IgD-negative memory B cell (primary cell): Measurements from ENCODE around the gene NCS1. TPM values are rescaled to one million over a fixed set of nuclear protein-coding genes. Genes with fewer than 3 reads are reported as not detected.
"Not testable (repeated sequence)": the region's sequence is repeated elsewhere in the genome, so short reads cannot be mapped to it uniquely, and the experiment has no call there.

ENCODE experiments used
- H3K27ac Mint-ChIP-seq, 3 donors: one replicate each; pipeline ENCODE4 v1.8.0; 2020 to 2022; ENCODE audit warnings: mild to moderate bottlenecking in 3 of 3, mixed read lengths in 3 of 3, moderate library complexity in 1 of 3
- H3K27me3 Mint-ChIP-seq: one replicate; pipeline ENCODE4 v1.8.0; 2021; ENCODE audit warnings: mixed read lengths
- H3K36me3 Mint-ChIP-seq: one replicate; pipeline ENCODE4 v1.8.0; 2020; ENCODE audit warnings: mild to moderate bottlenecking, mixed read lengths
- H3K4me1 Mint-ChIP-seq, 3 donors: one replicate each; pipeline ENCODE4 v1.8.0; 2020 to 2022; ENCODE audit warnings: mixed read lengths in 3 of 3, mild to moderate bottlenecking in 1 of 3
- H3K4me3 Mint-ChIP-seq, 4 donors: one replicate each; pipeline ENCODE4 v1.8.0; 2020 to 2022; ENCODE audit warnings: mild to moderate bottlenecking in 4 of 4, mixed read lengths in 4 of 4, moderate library complexity in 3 of 4
- H3K9me3 Mint-ChIP-seq, 3 donors: one replicate each; pipeline ENCODE4 v1.8.0; 2020 to 2021; ENCODE audit warnings: mixed read lengths in 3 of 3, mild to moderate bottlenecking in 1 of 3
- polyA plus RNA-seq: library from polyadenylated mRNA; unstranded; fragments of 300-500 nt; fragmentation: Illumina TruSeq; gene quantifications from one replicate; pipeline ENCODE4 v1.2.3, GENCODE V29; 2021

NCS1 gene
- polyA plus RNA-seq, 1 donor from 2014 or later, result not detected

- Mint-ChIP-seq H3K27ac (no peak overlapping the region), H3K4me3 (peak overlapping the region in 1 of 4 donors; percentile 51), H3K36me3 (no peaks in the 10 kb centered on the region), H3K9me3 (peaks cover 0 to 5% (median 3%) of the 10 kb centered on the region in 3 donors), H3K4me1 (no peaks in the 10 kb centered on the region), H3K27me3 (peaks cover 21% of the 10 kb centered on the region)
These were observed 82.8 kb downstream of the NCS1 start for GRCh38 chr9:130254747-130255630.

DNA sequence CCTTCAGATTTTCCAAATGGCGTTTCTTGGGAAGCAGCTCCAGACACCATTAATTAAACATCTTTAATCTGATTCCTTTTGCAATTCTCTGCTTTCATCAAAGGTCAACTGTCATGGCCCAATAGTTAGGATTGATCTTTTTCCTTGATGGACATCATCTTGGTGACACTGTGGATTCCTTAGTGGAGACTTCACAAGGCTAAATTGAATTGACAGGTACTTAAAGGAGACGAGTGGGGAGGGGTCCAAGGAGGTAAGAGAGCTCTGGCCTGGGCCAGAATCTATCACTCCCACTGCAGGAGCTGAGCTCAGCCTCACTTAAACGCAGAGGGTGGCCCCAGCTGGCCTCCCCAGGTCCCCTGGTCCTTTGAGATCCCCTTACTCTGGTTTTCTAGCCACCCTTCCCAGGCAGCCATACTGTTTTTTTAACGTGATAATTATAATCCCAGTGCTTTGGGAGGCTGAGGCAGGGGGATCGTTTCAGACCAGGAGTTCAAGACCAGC, 83.5 kb downstream of the NCS1 start:
- Mint-ChIP-seq H3K9me3 (peaks cover 0 to 5% (median 3%) of the 10 kb centered on the region in 3 donors), H3K4me3 (peak overlapping the region in 1 of 4 donors; percentile 51), H3K36me3 (no peaks in the 10 kb centered on the region), H3K27me3 (peaks cover 26% of the 10 kb centered on the region), H3K4me1 (no peaks in the 10 kb centered on the region), H3K27ac (no peak overlapping the region)

GRCh38 chr9:130256644-130257043, 84.4 kb downstream of the NCS1 start:
- Mint-ChIP-seq H3K36me3 (no peaks in the 10 kb centered on the region), H3K27ac (no peak overlapping the region), H3K4me3 (no peak overlapping the region), H3K27me3 (peaks cover 32% of the 10 kb centered on the region), H3K9me3 (peaks cover 0 to 3% (median 2%) of the 10 kb centered on the region in 3 donors), H3K4me1 (no peaks in the 10 kb centered on the region)

GRCh38 chr9:130258137-130258536, 85.9 kb downstream of the NCS1 start:
- peaks cover 32% of the 10 kb centered on the region for H3K27me3 Mint-ChIP-seq
- H3K27ac Mint-ChIP-seq, H3K9me3 Mint-ChIP-seq, H3K4me3 Mint-ChIP-seq, H3K4me1 Mint-ChIP-seq, H3K36me3 Mint-ChIP-seq: not testable (repeated sequence)

DNA sequence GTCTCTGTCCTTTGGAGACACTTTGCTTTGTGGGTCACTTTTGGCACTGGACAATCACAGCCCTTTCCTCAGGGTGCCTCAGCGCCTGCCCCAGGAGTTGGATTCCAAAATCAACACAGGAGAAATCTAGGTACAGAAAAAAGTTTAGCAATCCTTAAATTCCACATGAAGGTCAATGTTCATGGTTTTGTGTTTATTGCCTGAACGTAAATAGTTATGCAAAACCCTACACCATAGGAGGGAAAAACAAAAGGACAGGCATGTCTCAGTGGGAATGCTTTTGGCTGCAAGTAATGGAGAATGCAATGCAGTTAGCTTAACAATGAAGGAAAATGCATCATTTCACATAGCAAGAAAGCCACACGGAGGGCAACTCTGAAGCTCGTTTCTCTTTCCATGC, 86.8 kb downstream of the NCS1 start:
- Mint-ChIP-seq H3K27ac (no peak overlapping the region), H3K9me3 (peaks cover 0 to 3% (median 2%) of the 10 kb centered on the region in 3 donors), H3K4me3 (no peak overlapping the region), H3K27me3 (peaks cover 41% of the 10 kb centered on the region), H3K36me3 (no peaks in the 10 kb centered on the region), H3K4me1 (no peaks in the 10 kb centered on the region)

GRCh38 chr9:130260816-130261765, 88.9 kb downstream of the NCS1 start:
- Mint-ChIP-seq H3K27ac (no peak overlapping the region), H3K36me3 (no peaks in the 10 kb centered on the region), H3K27me3 (peaks cover 52% of the 10 kb centered on the region), H3K9me3 (peaks cover 0 to 3% (median 2%) of the 10 kb centered on the region in 3 donors), H3K4me1 (peaks cover 0 to 2% (median 0%) of the 10 kb centered on the region in 3 donors), H3K4me3 (no peak overlapping the region)

- H3K27ac Mint-ChIP-seq, result no peak overlapping the region
- H3K36me3 Mint-ChIP-seq, result no peaks in the 10 kb centered on the region
These were observed 90.0 kb downstream of the NCS1 start for GRCh38 chr9:130262061-130262745.

GRCh38 chr9:130262771-130263170, 90.6 kb downstream of the NCS1 start:
- no peak overlapping the region for H3K27ac Mint-ChIP-seq
- H3K36me3 Mint-ChIP-seq, result no peaks in the 10 kb centered on the region
- peaks cover 0 to 3% (median 0%) of the 10 kb centered on the region in 3 donors for H3K9me3 Mint-ChIP-seq
- H3K27me3 Mint-ChIP-seq, result peaks cover 69% of the 10 kb centered on the region
- no peak overlapping the region for H3K4me3 Mint-ChIP-seq
- H3K4me1 Mint-ChIP-seq, result peaks cover 0 to 2% (median 1%) of the 10 kb centered on the region in 3 donors

More at GRCh38 chr9:130262061-130262745, 90.0 kb downstream of the NCS1 start:
- peaks cover 0 to 3% (median 2%) of the 10 kb centered on the region in 3 donors for H3K9me3 Mint-ChIP-seq
- H3K4me1 Mint-ChIP-seq, result peaks cover 0 to 2% (median 1%) of the 10 kb centered on the region in 3 donors
- H3K4me3 Mint-ChIP-seq, result no peak overlapping the region
- peaks cover 63% of the 10 kb centered on the region for H3K27me3 Mint-ChIP-seq

- no peak overlapping the region for H3K4me3 Mint-ChIP-seq
- peaks cover 0 to 2% (median 0%) of the 10 kb centered on the region in 3 donors for H3K9me3 Mint-ChIP-seq
- H3K27me3 Mint-ChIP-seq, result peaks cover 72% of the 10 kb centered on the region
- peaks cover 0 to 7% (median 3%) of the 10 kb centered on the region in 3 donors for H3K4me1 Mint-ChIP-seq
- no peak overlapping the region for H3K27ac Mint-ChIP-seq
- no peaks in the 10 kb centered on the region for H3K36me3 Mint-ChIP-seq
These were observed 91.6 kb downstream of the NCS1 start for GRCh38 chr9:130263601-130264413.

- no peaks in the 10 kb centered on the region for H3K36me3 Mint-ChIP-seq
- peaks cover 0 to 11% (median 3%) of the 10 kb centered on the region in 3 donors for H3K4me1 Mint-ChIP-seq
- H3K4me3 Mint-ChIP-seq, result peak overlapping the region in 1 of 4 donors; percentile 47
- H3K9me3 Mint-ChIP-seq, result no peaks in the 10 kb centered on the region
- peaks cover 70% of the 10 kb centered on the region for H3K27me3 Mint-ChIP-seq
- H3K27ac Mint-ChIP-seq, result peak overlapping the region in 1 of 3 donors; percentile 11
These were observed 92.5 kb downstream of the NCS1 start for GRCh38 chr9:130264414-130265350.

DNA sequence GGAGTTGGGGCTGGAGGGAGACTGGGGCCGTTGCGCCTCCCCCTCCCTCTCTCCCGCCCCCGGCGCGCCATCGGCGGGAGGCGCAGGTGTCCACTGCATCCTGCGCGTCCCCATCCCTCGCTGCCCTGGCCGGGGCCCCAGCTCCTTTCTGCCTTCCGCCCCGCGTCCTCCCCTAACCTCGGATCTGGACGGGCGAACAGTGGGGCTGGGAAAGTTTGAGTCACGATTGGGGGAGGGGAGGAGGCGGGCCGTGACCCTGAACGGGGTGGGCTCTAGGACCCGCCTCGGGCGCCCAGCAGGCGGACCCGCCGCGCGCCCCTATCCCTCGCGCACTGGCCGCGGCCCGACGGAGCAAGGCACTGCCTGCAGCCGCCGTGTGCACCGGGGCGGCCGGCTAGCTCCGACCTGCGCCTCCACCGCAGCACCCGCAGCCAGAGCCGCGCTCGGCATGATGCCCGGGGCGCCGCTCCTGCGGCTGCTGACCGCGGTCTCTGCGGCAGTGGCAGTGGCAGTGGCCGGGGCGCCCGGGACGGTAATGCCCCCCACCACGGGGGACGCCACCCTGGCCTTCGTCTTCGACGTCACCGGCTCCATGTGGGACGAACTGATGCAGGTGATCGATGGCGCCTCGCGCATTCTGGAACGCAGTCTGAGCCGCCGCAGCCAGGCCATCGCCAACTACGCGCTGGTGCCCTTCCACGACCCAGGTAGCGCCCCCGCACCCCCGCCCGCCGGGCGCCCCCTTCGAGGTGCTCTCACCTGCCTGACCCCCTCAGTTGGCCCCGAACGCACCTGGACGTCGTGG, 93.4 kb downstream of the NCS1 start, which contains the start of gene HMCN2:
Gene HMCN2 (plus strand): TSS at position 330 of the 805 bp plus-strand sequence. CDS start 119 bp downstream, at position 449.
- Mint-ChIP-seq H3K9me3 (no peaks in the 10 kb centered on the region), H3K4me3 (peak within 1 kb of the TSS in 2 of 4 donors; percentile 47 to 63), H3K4me1 (peaks cover 0 to 11% (median 3%) of the 10 kb centered on the region in 3 donors), H3K27me3 (peaks cover 65% of the 10 kb centered on the region), H3K36me3 (no peaks in the 10 kb centered on the region), H3K27ac (peak within 1 kb of the TSS in 1 of 3 donors; percentile 11)
